DOHH2 (cell line): ENCODE measurements around the gene LACTBL1.

ENCODE experiments used
- H3F3A ChIP-seq: fragments of 200-600 bp; sonication (generic), shearing (Covaris generic); 2 replicates; pipeline ENCODE4 v1.6.0; 2016; ENCODE audit warnings: antibody characterized with exemption, mild to moderate bottlenecking; ENCODE audit not compliant: control insufficient read depth, insufficient read depth
- H3K27ac ChIP-seq: fragments of 200-600 bp; sonication (generic); 2 replicates; pipeline ENCODE4 v1.5.1; 2014; ENCODE audit warnings: low read depth, mild to moderate bottlenecking, low read length, moderate library complexity
- H3K27me3 ChIP-seq: fragments of 200-600 bp; sonication (generic); 2 replicates; pipeline ENCODE4 v1.6.1; 2014; ENCODE audit warnings: mild to moderate bottlenecking, low read length, mixed read lengths; ENCODE audit not compliant: control insufficient read depth
- H3K36me3 ChIP-seq: fragments of 200-600 bp; sonication (generic); 2 replicates; pipeline ENCODE4 v1.6.1; 2014; ENCODE audit warnings: mild to moderate bottlenecking, low read length, moderate library complexity, mixed read lengths; ENCODE audit not compliant: control insufficient read depth
- H3K4me1 ChIP-seq: fragments of 200-600 bp; sonication (generic); 2 replicates; pipeline ENCODE4 v1.6.1; 2014; ENCODE audit warnings: mild to moderate bottlenecking, low read length, mixed read lengths; ENCODE audit not compliant: control insufficient read depth
- H3K4me2 ChIP-seq: fragments of 200-600 bp; sonication (generic); 2 replicates; pipeline ENCODE4 v1.6.0; 2014; ENCODE audit warnings: mild to moderate bottlenecking, low read length, moderate library complexity
- H3K4me3 ChIP-seq: fragments of 200-600 bp; sonication (generic); 2 replicates; pipeline ENCODE4 v1.5.1; 2014; ENCODE audit warnings: mild to moderate bottlenecking, low read length, mixed read lengths
- H3K79me2 ChIP-seq: fragments of 200-600 bp; sonication (generic); 2 replicates; pipeline ENCODE4 v1.6.1; 2014; ENCODE audit warnings: mild to moderate bottlenecking, low read length, mixed read lengths; ENCODE audit not compliant: control insufficient read depth
- H3K9me2 ChIP-seq: fragments of 200-600 bp; sonication (generic); replicated peaks from 2 replicates; pipeline ENCODE4 v1.6.1; 2014; ENCODE audit warnings: mild to moderate bottlenecking, low read length, mixed read lengths; ENCODE audit not compliant: control insufficient read depth
- H3K9me3 ChIP-seq: fragments of 200-600 bp; sonication (generic); 2 replicates; pipeline ENCODE4 v1.6.1; 2014; ENCODE audit warnings: antibody characterized with exemption, low read length, mixed read lengths; ENCODE audit not compliant: control insufficient read depth, insufficient read depth
- H4K20me1 ChIP-seq: fragments of 200-600 bp; sonication (generic); 2 replicates; pipeline ENCODE4 v1.6.0; 2014; ENCODE audit warnings: low read depth, mild to moderate bottlenecking, antibody characterized with exemption, low read length, moderate library complexity; ENCODE audit not compliant: control insufficient read depth, insufficient read depth
- EZH2phosphoT487 ChIP-seq: fragments of 200-600 bp; sonication (generic); IDR thresholded peaks from 2 replicates; pipeline ENCODE4 v1.6.1; 2017; ENCODE audit warnings: borderline replicate concordance, mild to moderate bottlenecking, antibody characterized with exemption, low read length, moderate library complexity, mixed read lengths
- TF ChIP-seq, protein P1 (sequence below): fragments of 200-600 bp; sonication (generic); IDR thresholded peaks from one replicate; pipeline ENCODE4 v1.5.1; 2014; ENCODE audit warnings: antibody characterized with exemption, mild to moderate bottlenecking, low read depth, low read length; ENCODE audit not compliant: poor library complexity, severe bottlenecking

LACTBL1 gene

DNA sequence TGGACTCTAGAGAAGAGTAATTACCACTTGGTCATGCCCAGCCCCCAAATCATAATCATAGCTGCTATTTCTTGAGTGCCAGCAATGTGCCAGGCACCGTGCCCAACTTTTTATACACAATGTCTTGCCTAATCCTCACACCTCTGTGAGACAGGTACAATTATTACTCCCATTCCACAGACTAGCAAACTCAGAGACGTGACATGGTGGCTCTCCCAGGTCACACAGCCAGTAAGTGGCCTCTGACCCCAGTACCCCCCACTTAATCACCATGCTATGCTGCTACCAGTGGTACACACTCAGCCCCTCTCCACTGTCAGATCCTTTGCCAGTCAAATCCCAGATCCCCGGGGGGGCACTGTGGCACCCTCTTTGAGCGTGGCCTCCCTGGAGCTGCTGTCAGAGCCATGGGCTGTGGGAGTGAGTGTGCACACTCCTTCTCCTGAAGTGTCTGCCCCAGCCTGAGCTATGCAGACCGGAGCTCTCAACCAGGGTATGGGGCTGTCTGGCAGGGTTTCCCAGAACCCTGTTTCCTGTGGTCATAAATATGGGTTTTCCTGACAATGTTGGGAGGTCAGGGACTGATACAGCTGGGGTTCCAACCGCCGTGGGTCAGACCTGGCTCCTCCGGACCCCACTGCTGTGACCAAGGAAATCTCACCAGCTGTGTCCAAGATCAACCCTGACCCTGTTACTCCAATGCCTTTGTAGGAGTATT is 51.8 kb downstream of the LACTBL1 start:
- H3K27me3 ChIP-seq = no peaks in the 10 kb centered on the region; the same call in 1 of the 2 replicates
- no peaks in the 10 kb centered on the region for H3K4me1 ChIP-seq
- H3K4me3 ChIP-seq = no peak overlapping the region
- TF ChIP-seq, protein P1, sequence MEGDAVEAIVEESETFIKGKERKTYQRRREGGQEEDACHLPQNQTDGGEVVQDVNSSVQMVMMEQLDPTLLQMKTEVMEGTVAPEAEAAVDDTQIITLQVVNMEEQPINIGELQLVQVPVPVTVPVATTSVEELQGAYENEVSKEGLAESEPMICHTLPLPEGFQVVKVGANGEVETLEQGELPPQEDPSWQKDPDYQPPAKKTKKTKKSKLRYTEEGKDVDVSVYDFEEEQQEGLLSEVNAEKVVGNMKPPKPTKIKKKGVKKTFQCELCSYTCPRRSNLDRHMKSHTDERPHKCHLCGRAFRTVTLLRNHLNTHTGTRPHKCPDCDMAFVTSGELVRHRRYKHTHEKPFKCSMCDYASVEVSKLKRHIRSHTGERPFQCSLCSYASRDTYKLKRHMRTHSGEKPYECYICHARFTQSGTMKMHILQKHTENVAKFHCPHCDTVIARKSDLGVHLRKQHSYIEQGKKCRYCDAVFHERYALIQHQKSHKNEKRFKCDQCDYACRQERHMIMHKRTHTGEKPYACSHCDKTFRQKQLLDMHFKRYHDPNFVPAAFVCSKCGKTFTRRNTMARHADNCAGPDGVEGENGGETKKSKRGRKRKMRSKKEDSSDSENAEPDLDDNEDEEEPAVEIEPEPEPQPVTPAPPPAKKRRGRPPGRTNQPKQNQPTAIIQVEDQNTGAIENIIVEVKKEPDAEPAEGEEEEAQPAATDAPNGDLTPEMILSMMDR = no peak
- no peak for TF ChIP-seq EZH2phosphoT487
- H3K36me3 ChIP-seq = no peaks in the 10 kb centered on the region
- no peaks in the 10 kb centered on the region for H3F3A ChIP-seq
- H3K79me2 ChIP-seq = no peaks in the 10 kb centered on the region
- no peak overlapping the region for H3K27ac ChIP-seq
- H3K9me2 ChIP-seq = no peaks in the 10 kb centered on the region
- no peaks in the 10 kb centered on the region for H4K20me1 ChIP-seq
- H3K4me2 ChIP-seq = no peak overlapping the region
- H3K9me3 ChIP-seq = no peaks in the 10 kb centered on the region

DNA sequence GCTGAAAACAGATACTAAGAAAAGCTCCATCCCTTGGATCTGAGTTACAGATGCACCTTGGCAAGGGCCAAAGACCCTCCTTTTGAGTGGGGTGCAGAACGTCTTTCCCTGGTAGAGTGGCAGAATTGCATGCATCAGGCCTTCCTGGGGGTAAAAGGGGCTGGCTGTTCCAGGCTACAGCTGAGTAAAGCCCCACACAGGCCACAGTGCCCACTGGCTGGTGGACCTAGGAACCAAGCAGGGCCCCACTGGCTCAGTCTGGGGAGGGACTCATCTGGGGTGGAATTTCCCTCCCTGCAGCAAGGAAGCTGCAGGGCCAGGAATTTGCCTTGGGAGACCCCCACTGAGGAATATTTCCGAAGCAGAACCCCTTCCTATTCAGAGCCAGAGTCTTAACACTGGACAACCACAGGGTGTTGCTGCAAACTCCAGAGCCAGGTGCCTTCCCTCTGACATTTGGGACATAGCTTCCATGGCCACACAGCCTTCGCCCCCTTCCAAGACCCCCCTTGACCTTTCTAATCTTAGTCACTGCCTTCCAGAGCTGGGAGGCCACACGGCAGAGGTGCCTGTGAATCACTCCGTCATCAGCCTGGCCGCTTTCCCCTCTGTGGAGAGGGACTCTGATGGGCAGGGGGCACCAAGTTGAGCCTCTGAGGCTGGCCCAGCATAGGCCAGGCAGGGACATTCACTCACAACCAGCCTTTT is 52.5 kb downstream of the LACTBL1 start:
- Histone ChIP-seq H4K20me1 (no peaks in the 10 kb centered on the region), H3K27ac (no peak overlapping the region), H3K36me3 (no peaks in the 10 kb centered on the region), H3K4me3 (no peak overlapping the region), H3F3A (no peaks in the 10 kb centered on the region), H3K27me3 (peaks cover 2% of the 10 kb centered on the region; the same call in 1 of the 2 replicates), H3K4me2 (no peak overlapping the region), H3K79me2 (no peaks in the 10 kb centered on the region), H3K9me2 (no peaks in the 10 kb centered on the region), H3K9me3 (no peaks in the 10 kb centered on the region), H3K4me1 (no peaks in the 10 kb centered on the region)
- TF ChIP-seq, protein P1 = no peak
- TF ChIP-seq EZH2phosphoT487 = no peak

DNA sequence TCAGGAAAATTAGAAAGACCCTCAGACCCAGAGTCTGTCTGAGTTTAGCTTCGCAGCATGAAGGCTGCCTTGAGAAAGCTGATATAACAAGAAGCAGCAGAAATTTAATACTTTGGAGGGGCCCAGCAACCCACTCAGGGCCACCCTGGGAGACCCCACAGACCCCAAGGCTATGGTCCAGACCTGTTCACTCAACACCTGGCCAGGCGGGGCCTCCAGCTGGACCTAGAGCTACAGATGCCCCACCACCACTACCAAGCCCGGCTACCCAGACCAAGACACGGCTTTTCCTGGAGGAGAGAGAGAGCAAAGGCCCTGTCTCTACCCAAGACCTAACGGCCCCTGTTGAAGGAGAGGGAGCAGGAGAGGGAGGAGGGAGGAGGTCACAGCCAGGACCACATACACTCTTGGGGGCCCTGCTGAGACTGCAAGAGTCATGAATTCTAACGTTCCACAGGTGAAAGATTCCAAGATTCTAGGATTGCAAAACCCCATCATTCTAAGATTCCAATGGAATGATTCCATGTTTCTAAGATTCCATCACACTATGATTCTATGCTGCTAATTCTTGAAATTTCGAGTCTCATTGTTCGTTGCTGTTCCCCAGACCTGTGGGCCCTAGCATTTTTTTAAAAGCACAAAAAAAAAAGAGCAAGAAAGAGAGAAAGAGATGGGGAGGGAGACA is 53.2 kb downstream of the LACTBL1 start:
- H4K20me1 ChIP-seq = no peaks in the 10 kb centered on the region
- TF ChIP-seq, protein P1 = no peak
- no peak for TF ChIP-seq EZH2phosphoT487

More for the DNA sequence above, 53.2 kb downstream of the LACTBL1 start:
- Histone ChIP-seq H3K27me3 (peaks cover 3% of the 10 kb centered on the region; the same call in 1 of the 2 replicates), H3K4me2 (no peak overlapping the region), H3K9me2 (no peaks in the 10 kb centered on the region), H3K4me3 (no peak overlapping the region), H3F3A (no peaks in the 10 kb centered on the region), H3K4me1 (no peaks in the 10 kb centered on the region), H3K79me2 (no peaks in the 10 kb centered on the region), H3K27ac (no peak overlapping the region), H3K36me3 (no peaks in the 10 kb centered on the region), H3K9me3 (no peaks in the 10 kb centered on the region)
